RKO (cell line): ENCODE data around the gene MARK4.
"Not testable (repeated sequence)": the region's sequence is repeated elsewhere in the genome, so short reads cannot be mapped to it uniquely, and the experiment has no call there.

ENCODE experiments used
- DNase-seq: peaks from one replicate; pipeline ENCODE4 v3.0.0-alpha.2; 2016; ENCODE audit warnings: low spot score

MARK4 gene

GRCh38 chr19:45306040-45306439 is 55.0 kb downstream of the MARK4 start:
- DNase-seq: no peak

- no peak for DNase-seq
Observed at GRCh38 chr19:45306518-45307027, 55.5 kb downstream of the MARK4 start.

DNA sequence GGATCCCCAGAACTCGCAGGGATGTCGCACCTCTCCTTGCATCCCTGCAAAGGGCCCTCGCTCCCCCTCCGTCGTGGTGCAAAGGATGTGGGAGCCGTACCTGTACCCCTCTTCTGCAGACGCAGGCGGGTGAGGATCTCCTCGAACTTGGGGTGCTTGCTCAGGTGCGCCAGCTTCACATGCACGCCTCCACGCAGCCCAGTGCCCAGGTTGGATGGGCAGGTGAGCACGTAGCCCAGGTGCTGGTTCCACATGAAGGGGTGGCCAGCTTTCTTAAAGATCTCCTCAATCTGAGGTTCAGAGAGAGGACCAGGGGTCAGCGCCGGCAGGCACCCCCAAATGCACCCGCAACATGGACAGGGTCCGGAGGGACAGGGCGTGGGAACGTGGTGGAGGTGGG is 56.3 kb downstream of the MARK4 start:
- no peak for DNase-seq

- not testable (repeated sequence) for DNase-seq
Observed at GRCh38 chr19:45309322-45309721, 58.3 kb downstream of the MARK4 start.

DNA sequence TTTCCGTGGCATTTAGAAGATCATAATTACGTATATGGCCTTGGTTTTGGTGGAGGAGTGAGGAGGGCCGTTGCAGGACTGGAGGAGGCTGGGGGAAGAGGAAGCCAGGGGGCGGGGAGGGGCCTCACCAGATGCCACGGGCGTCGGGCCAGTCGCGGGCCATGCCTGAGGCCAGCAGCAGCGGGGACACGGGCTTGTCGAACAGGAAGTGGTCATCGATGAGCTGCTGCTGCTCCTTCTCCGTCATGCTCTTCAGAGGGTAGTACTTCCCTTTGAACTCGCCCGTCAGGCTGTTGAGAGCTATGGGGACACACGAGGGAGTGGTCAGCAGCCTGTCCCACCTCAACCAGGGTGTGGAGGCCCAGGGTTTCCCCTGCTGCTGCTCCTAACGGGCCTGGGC is 60.5 kb downstream of the MARK4 start:
- DNase-seq: no peak

GRCh38 chr19:45312285-45312684 is 61.2 kb downstream of the MARK4 start:
- DNase-seq: not testable (repeated sequence)

DNA sequence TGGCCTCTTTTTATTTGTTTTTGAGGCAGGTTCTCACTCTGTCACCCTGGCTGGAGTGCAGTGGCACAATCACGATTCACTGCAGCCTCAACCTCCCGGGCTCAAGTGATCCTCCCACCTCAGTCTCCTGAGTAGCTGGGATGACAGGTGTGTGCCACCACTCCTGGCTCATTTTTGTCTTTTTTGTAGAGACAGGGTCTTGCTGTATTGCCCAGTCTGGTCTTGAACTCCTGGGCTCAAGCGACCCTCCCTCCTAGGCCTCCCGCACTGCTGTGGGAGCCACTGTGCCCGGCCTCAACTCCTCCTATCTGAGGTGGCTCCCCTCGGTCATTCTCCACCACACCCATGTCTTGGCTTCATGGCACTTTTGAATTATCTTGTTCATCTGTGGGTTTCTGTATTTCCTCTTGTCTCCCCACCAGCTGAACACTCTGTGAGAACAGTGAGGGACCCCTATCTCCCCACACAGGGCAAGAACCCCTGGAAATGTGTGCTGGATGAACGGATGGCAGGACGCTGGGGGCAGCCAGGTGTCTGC is 63.7 kb downstream of the MARK4 start:
- DNase-seq: no peak

GRCh38 chr19:45315304-45315703 is 64.2 kb downstream of the MARK4 start:
- DNase-seq: no peak

- no peak for DNase-seq
Observed at GRCh38 chr19:45320997-45321775, 70.1 kb downstream of the MARK4 start.

DNA sequence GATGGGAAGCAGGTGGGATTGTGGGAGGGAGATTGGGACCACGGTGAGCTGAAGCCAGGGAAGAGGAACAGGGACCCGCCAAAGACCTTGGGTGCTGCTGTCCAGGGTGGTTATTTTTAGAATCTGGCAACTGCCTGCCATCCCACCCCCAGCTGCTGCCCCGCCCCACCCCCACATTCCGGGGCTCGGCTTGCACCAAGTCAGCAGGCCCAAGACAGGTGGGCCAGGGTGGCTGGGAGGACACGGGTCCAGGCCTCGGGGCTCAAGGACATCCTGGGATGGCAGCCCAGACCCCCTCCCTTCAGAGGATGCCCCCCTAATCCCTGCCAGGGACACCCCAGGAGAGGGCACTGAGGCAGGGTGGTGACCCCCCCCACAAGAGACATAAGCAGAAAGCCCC is 70.8 kb downstream of the MARK4 start:
- no peak for DNase-seq

DNA sequence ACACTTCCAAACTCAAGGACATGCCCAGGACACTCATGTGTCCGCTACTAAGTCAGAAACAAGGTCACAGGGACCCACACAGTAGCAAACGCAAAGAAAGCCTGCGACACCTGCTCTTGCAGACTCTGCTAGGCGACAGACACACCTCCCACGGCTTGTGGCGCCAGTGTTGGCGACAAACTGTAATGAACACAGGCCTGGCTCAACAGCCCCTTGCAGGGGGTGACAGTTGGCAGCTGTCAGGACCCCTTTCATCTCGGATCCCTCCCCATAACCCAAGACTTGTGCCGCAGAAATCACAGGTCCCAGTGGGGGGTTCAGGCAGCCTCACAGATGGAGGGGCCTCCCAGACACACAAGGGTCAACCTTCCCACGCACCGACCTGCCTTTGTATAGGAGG is 71.2 kb downstream of the MARK4 start:
- no peak for DNase-seq

DNA sequence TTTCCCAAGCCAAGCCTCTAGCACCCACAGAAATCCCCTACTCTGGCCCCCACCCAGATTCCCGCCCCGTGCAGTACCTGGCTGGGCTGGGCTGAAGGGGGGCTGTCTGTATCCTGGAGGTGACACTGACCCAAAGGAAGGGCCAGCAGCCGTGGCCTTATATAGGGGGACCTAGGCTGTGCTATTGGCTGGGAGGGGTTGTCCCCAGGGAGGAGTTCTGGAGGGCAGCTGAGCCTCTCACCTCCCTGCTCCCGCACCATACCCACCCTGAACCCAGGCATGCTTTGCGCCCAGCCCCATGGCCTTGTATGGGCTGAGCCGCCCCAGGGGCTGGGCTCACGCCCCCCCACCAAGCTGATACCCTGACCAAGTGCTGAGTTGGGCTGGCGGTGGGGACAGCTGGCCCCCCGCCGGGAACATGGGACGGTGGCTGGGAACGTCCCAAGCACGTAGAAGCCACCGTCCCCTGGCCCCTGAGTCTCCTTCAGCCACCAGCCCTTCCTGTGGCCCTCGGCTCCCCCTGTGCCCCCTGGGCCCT is 71.7 kb downstream of the MARK4 start, which contains the start of gene CKM:
CKM (minus strand) TSS at position 132 of the 538 bp plus-strand sequence. CDS start 3,162 bp downstream, outside the sequence.
- DNase-seq: no peak

- no peak for DNase-seq
Observed at GRCh38 chr19:45323671-45324081, 72.6 kb downstream of the MARK4 start.

- DNase-seq: no peak
Observed at GRCh38 chr19:45324349-45324907, 73.4 kb downstream of the MARK4 start.

GRCh38 chr19:45327404-45328143 is 76.5 kb downstream of the MARK4 start:
- DNase-seq: no peak

- DNase-seq: no peak
Observed at GRCh38 chr19:45331411-45331810, 80.3 kb downstream of the MARK4 start.

DNA sequence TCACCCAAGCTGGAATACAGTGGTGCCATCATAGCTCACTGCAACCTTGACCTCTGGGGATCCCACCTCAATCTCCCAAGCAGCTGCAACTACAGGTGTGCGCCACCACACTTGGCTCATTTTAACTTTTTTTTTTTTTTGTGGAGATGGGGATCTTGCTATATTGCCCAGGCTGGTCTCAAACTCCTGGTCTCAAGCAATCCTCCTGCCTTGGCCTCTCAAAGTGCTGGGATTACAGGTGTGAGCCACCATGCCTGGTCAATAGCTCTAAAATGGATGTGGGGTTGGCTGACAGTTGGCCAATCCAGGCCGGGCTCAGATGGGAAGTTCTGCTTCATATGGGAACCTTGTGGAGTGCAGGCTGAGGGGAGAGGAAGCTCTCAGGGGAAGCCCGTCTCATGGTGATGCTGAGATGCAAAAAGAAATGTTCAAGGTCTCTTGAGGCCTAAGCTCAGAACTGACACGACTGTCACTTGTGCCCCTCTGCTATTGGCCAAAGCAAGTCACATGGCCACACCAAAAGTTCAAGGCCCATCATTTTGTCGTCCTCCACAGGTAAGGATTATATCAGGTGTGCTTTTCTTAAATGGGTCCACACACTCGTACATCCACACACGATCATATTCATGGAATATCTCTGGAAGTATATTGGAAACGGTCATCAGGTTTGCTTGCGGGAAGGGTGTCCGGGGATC is 82.7 kb downstream of the MARK4 start:
- DNase-seq: no peak

GRCh38 chr19:45334881-45335280 is 83.8 kb downstream of the MARK4 start:
- DNase-seq: not testable (repeated sequence)

GRCh38 chr19:45336696-45337251 is 85.7 kb downstream of the MARK4 start:
- no peak for DNase-seq

GRCh38 chr19:45339629-45340028 is 88.6 kb downstream of the MARK4 start:
- DNase-seq: no peak

DNA sequence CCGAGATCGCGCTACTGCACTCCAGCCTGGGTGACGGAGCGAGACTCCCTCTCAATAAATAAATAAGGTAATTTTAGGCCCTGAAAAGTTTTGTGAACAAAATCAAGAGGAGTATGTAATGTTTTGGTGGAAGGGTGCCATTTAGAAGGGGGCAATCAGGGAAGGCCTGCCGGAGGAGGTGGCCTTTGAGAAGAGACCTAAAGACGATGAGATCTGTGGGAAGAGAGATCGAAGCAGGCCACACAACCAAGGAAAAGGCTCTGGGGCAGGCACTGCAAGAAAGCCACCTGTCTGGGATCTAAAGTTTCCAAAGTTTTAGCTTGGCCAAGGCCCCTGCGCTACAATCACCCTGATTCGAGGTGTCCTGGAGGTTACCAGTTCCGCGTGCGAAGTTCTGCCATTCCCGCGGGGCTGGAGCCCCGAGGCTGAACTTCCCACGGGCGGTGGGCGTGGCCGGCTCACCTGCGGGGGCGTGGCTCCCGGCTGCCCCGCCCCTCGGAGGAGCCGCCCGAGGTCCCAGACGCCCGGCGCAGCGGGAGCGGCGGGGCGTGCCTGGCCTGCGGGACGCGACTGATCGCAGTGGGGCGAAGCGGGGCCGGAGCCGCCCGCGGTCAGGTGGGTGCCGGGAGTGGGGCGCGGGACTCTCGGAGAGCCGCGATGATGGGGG is 89.3 kb downstream of the MARK4 start, which contains the start of gene KLC3:
KLC3 (plus strand) TSS at position 519 of the 667 bp plus-strand sequence. CDS start 4,792 bp downstream, outside the sequence.
- no peak for DNase-seq
